Neural crest cell (in vitro differentiated cells): Measurements from ENCODE around the gene IFNA5. TPM values are rescaled to one million over a fixed set of nuclear protein-coding genes. Genes with fewer than 3 reads are reported as not detected.

Source experiments
- DNase-seq: peaks from one replicate; pipeline ENCODE4 v3.0.0; 2021; ENCODE audit warnings: low read depth, mixed read lengths, low spot score
- H3K27ac Mint-ChIP-seq: one replicate; pipeline ENCODE4 v1.8.0; 2021; ENCODE audit warnings: mild to moderate bottlenecking, mixed read lengths; ENCODE audit not compliant: unreplicated experiment
- H3K27me3 Mint-ChIP-seq: 2 replicates; pipeline ENCODE4 v1.8.0; 2021; ENCODE audit warnings: low read depth, mild to moderate bottlenecking, mixed read lengths
- H3K36me3 Mint-ChIP-seq: 2 replicates; pipeline ENCODE4 v1.8.0; 2021; ENCODE audit warnings: low read depth, mild to moderate bottlenecking, mixed read lengths
- H3K4me1 Mint-ChIP-seq: 2 replicates; pipeline ENCODE4 v1.8.0; 2021; ENCODE audit warnings: mixed read lengths
- H3K4me3 Mint-ChIP-seq: one replicate; pipeline ENCODE4 v1.8.0; 2021; ENCODE audit warnings: mild to moderate bottlenecking, mixed read lengths
- H3K9me3 Mint-ChIP-seq: 2 replicates; pipeline ENCODE4 v1.8.0; 2021; ENCODE audit warnings: mixed read lengths
- CTCF ChIP-seq: fragments of 200-600 bp; sonication (generic); conservative IDR thresholded peaks from 2 replicates; pipeline ENCODE4 v1.5.0; 2021; ENCODE audit warnings: antibody characterized with exemption, mild to moderate bottlenecking
- long read RNA-seq: library from polyadenylated mRNA; unstranded; transcript quantifications from one replicate; pipeline ENCODE4 v2.0.0, GENCODE V29; 2020
- total RNA-seq: library from RNA; stranded (reverse); gene quantifications from 2 replicates; pipeline ENCODE4 v1.2.1, GENCODE V29; 2021

The IFNA5 gene
- total RNA-seq = not detected in 2 replicates
- long read RNA-seq = 0 reads

- DNase-seq = no peak
- Mint-ChIP-seq H3K4me3 (no peak within 1 kb of the TSS), H3K9me3 (no peaks in the 10 kb centered on the region), H3K4me1 (no peaks in the 10 kb centered on the region), H3K27me3 (peaks cover 22% of the 10 kb centered on the region), H3K27ac (no peak within 1 kb of the TSS), H3K36me3 (no peaks in the 10 kb centered on the region)
- TF ChIP-seq CTCF = no peak
Measured at GRCh38 chr9:21305213-21305612, at the start of gene IFNA5. TSS of gene IFNA5 (minus strand) at chr9:21305313. CDS start at chr9:21305256, 57 bp downstream.

- Mint-ChIP-seq H3K4me3 (no peak within 1 kb of the TSS), H3K9me3 (peaks cover 9% of the 10 kb centered on the region), H3K27me3 (no peaks in the 10 kb centered on the region), H3K36me3 (peaks cover 3% of the 10 kb centered on the region), H3K27ac (no peak within 1 kb of the TSS), H3K4me1 (no peaks in the 10 kb centered on the region)
- DNase-seq = no peak
- TF ChIP-seq CTCF = no peak
Measured at GRCh38 chr9:21350787-21351186, 45.7 kb upstream of the IFNA5 start, which contains the start of gene IFNA6. TSS of gene IFNA6 (minus strand) at chr9:21350887. CDS start at chr9:21350887, 0 bp downstream.

GRCh38 chr9:21348430-21348970 is 43.4 kb upstream of the IFNA5 start:
- Mint-ChIP-seq H3K9me3 (peaks cover 11% of the 10 kb centered on the region), H3K36me3 (no peaks in the 10 kb centered on the region), H3K4me1 (no peaks in the 10 kb centered on the region), H3K27ac (no peak overlapping the region), H3K4me3 (no peak overlapping the region), H3K27me3 (no peaks in the 10 kb centered on the region)
- DNase-seq = no peak
- TF ChIP-seq CTCF = no peak

- Mint-ChIP-seq H3K36me3 (no peaks in the 10 kb centered on the region), H3K9me3 (peaks cover 8% of the 10 kb centered on the region), H3K27ac (no peak overlapping the region), H3K4me1 (peaks cover 7% of the 10 kb centered on the region), H3K27me3 (peaks cover 3% of the 10 kb centered on the region), H3K4me3 (no peak overlapping the region)
- no peak for TF ChIP-seq CTCF
- no peak for DNase-seq
Measured at GRCh38 chr9:21340735-21341134, 35.6 kb upstream of the IFNA5 start.

- Mint-ChIP-seq H3K36me3 (peaks cover 13% of the 10 kb centered on the region), H3K4me3 (peak overlapping the region; percentile 78), H3K27me3 (peaks cover 3% of the 10 kb centered on the region), H3K27ac (no peak overlapping the region), H3K9me3 (no peaks in the 10 kb centered on the region), H3K4me1 (peaks cover 37% of the 10 kb centered on the region)
- no peak for TF ChIP-seq CTCF
- DNase-seq = no peak
Measured at GRCh38 chr9:21336457-21336856, 31.3 kb upstream of the IFNA5 start.
